ENCODE measurements around the gene TBL1XR1. TPM values are rescaled to one million over a fixed set of nuclear protein-coding genes. Genes with fewer than 3 reads are reported as not detected.

The TBL1XR1 gene
- total RNA-seq, 1 experiment from 2014 or later: 192 TPM

DNA sequence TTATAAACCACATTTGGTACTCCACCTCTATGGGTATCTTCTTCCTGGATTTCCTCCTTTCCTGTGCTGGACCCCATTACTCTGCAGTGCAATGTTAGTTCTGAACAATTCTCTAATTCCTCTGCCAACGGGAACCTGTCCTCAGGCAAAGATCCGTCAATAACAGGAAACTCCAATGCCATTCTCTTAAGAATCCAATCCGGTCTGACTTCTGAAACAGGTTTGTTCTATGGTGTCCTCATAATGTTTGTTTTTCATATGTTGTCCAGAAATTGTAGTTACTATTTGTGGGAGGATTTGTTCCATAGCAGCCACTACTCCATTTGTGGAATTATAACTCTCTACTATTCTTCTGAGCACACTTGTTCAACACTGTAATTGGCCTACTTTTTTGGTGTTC lies 112.7 kb downstream of the TBL1XR1 start:
- ATAC-seq: no peak

DNA sequence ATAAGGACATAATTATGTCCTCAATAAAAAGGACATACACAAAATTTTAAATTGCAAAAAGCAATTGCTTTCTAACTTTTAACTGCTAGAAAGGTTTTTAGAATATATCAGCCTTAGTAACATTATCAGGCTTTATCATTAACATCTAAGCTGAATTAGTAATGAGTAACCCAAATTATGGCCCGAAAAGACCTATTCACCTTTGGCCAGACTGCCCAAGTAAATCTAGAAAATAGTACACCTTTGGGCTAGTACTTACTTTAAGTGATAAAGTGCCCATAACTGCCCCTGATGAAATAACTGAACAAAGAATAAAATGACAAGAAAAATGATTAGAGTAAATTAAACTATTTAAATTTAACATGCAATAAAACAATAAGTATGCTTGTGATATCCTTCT lies 117.2 kb downstream of the TBL1XR1 start:
- Histone ChIP-seq H3K9me3 (ENCODE audit: control insufficient read depth, insufficient read depth, low read depth, low read length) (no peaks in the 10 kb centered on the region), H3K27ac (ENCODE audit: low read length) (no peak overlapping the region; the same call in 1 of the 2 replicates), H3K4me1 (ENCODE audit: control insufficient read depth, insufficient read depth, low read length) (no peaks in the 10 kb centered on the region; the same call in 1 of the 2 replicates), H3K36me3 (ENCODE audit: control insufficient read depth, insufficient read depth, low read length) (no peaks in the 10 kb centered on the region), H3K4me3 (ENCODE audit: low read depth in 2 of 2, low read length in 2 of 2) (no peak overlapping the region), H3K27me3 (ENCODE audit: control insufficient read depth, insufficient read depth, low read length) (no peaks in the 10 kb centered on the region)
- no TSS peak for BruUV-seq (replicated peaks)
- ATAC-seq (no peak), DNase-seq (ENCODE audit: low read depth, low spot score) (no peak)
- TF ChIP-seq TCF7L2 (IDR thresholded peaks at IDR 0.05; ENCODE audit: low read depth, low read length) (no peak), POLR2AphosphoS5 (IDR thresholded peaks at IDR 0.05; ENCODE audit: low read depth, low read length) (no peak), SIN3A (IDR thresholded peaks at IDR 0.05; ENCODE audit: borderline replicate concordance, insufficient read depth, low read depth, low read length) (no peak)
- TF ChIP-seq, protein P1, sequence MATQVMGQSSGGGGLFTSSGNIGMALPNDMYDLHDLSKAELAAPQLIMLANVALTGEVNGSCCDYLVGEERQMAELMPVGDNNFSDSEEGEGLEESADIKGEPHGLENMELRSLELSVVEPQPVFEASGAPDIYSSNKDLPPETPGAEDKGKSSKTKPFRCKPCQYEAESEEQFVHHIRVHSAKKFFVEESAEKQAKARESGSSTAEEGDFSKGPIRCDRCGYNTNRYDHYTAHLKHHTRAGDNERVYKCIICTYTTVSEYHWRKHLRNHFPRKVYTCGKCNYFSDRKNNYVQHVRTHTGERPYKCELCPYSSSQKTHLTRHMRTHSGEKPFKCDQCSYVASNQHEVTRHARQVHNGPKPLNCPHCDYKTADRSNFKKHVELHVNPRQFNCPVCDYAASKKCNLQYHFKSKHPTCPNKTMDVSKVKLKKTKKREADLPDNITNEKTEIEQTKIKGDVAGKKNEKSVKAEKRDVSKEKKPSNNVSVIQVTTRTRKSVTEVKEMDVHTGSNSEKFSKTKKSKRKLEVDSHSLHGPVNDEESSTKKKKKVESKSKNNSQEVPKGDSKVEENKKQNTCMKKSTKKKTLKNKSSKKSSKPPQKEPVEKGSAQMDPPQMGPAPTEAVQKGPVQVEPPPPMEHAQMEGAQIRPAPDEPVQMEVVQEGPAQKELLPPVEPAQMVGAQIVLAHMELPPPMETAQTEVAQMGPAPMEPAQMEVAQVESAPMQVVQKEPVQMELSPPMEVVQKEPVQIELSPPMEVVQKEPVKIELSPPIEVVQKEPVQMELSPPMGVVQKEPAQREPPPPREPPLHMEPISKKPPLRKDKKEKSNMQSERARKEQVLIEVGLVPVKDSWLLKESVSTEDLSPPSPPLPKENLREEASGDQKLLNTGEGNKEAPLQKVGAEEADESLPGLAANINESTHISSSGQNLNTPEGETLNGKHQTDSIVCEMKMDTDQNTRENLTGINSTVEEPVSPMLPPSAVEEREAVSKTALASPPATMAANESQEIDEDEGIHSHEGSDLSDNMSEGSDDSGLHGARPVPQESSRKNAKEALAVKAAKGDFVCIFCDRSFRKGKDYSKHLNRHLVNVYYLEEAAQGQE (IDR thresholded peaks at IDR 0.05; ENCODE audit: insufficient read depth in 1 of 2, low read depth in 2 of 2, low read length in 1 of 2): no peak
- TF ChIP-seq, protein P2, sequence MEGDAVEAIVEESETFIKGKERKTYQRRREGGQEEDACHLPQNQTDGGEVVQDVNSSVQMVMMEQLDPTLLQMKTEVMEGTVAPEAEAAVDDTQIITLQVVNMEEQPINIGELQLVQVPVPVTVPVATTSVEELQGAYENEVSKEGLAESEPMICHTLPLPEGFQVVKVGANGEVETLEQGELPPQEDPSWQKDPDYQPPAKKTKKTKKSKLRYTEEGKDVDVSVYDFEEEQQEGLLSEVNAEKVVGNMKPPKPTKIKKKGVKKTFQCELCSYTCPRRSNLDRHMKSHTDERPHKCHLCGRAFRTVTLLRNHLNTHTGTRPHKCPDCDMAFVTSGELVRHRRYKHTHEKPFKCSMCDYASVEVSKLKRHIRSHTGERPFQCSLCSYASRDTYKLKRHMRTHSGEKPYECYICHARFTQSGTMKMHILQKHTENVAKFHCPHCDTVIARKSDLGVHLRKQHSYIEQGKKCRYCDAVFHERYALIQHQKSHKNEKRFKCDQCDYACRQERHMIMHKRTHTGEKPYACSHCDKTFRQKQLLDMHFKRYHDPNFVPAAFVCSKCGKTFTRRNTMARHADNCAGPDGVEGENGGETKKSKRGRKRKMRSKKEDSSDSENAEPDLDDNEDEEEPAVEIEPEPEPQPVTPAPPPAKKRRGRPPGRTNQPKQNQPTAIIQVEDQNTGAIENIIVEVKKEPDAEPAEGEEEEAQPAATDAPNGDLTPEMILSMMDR (IDR thresholded peaks at IDR 0.05): no peak
- in situ Hi-C loops (cut with HindIII; ENCODE audit: low pct_unique_long_range_greater_than_20kb, low sequenced_read_pairs) (no loop called here), intact Hi-C loops (cut with micrococcal nuclease; ENCODE audit: unreplicated experiment) (no loop called here)
- ChIA-PET CTCF (interaction anchor here (0.6 kb wide), 1 partner anchor 1511 kb away, joined by 3 read pairs; no protein-coding TSS in a partner anchor), POLR2A (no interaction called here)

More for the DNA sequence above, 112.7 kb downstream of the TBL1XR1 start:
- H3K4me3 ChIP-seq (ENCODE audit: low read depth in 2 of 2, low read length in 2 of 2): no peak overlapping the region
- in situ Hi-C loops (cut with HindIII; ENCODE audit: low pct_unique_long_range_greater_than_20kb, low sequenced_read_pairs): no loop called here
- POLR2A ChIA-PET: no interaction called here
- intact Hi-C loops (cut with micrococcal nuclease; ENCODE audit: unreplicated experiment): no loop called here
- H3K27ac ChIP-seq (ENCODE audit: low read length): peak overlapping the region; percentile 30; the same call in 1 of the 2 replicates
- no peaks in the 10 kb centered on the region for H3K27me3 ChIP-seq (ENCODE audit: control insufficient read depth, insufficient read depth, low read length)
- TF ChIP-seq, protein P1 (IDR thresholded peaks at IDR 0.05; ENCODE audit: insufficient read depth in 1 of 2, low read depth in 2 of 2, low read length in 1 of 2): no peak
- TF ChIP-seq, protein P2 (IDR thresholded peaks at IDR 0.05): no peak
- TF ChIP-seq POLR2AphosphoS5 (IDR thresholded peaks at IDR 0.05; ENCODE audit: low read depth, low read length) (no peak), SIN3A (IDR thresholded peaks at IDR 0.05; ENCODE audit: borderline replicate concordance, insufficient read depth, low read depth, low read length) (no peak), TCF7L2 (IDR thresholded peaks at IDR 0.05; ENCODE audit: low read depth, low read length) (no peak)
- H3K4me1 ChIP-seq (ENCODE audit: control insufficient read depth, insufficient read depth, low read length): peaks cover 10% of the 10 kb centered on the region
- BruUV-seq (replicated peaks): no TSS peak
- CTCF ChIA-PET: no interaction called here
- H3K36me3 ChIP-seq (ENCODE audit: control insufficient read depth, insufficient read depth, low read length): no peaks in the 10 kb centered on the region
- no peaks in the 10 kb centered on the region for H3K9me3 ChIP-seq (ENCODE audit: control insufficient read depth, insufficient read depth, low read depth, low read length)
- no peak for DNase-seq (ENCODE audit: low read depth, low spot score)

All from Panc1 (cell line).